Mesodermal cell (in vitro differentiated cells): ENCODE results near the gene ATXN1.
"Not testable (repeated sequence)": the region's sequence is repeated elsewhere in the genome, so short reads cannot be mapped to it uniquely, and the experiment has no call there.

Source experiments
- H3K27ac ChIP-seq: 2 replicates; pipeline ENCODE4 v1.7.0; 2013; ENCODE audit warnings: mild to moderate bottlenecking, low read depth, low read length, moderate library complexity; ENCODE audit not compliant: severe bottlenecking
- H3K36me3 ChIP-seq: 2 replicates; pipeline ENCODE4 v1.7.1; 2013; ENCODE audit warnings: mild to moderate bottlenecking, low read length, moderate library complexity; ENCODE audit not compliant: control insufficient read depth, insufficient read depth
- H3K4me1 ChIP-seq: one replicate; pipeline ENCODE4 v1.7.1; 2013; ENCODE audit warnings: mild to moderate bottlenecking, low read length; ENCODE audit not compliant: insufficient read depth, control insufficient read depth, poor library complexity, severe bottlenecking
- H3K4me3 ChIP-seq: 2 replicates; pipeline ENCODE4 v1.7.0; 2013; ENCODE audit warnings: low read length, control low read depth, mild to moderate bottlenecking; ENCODE audit not compliant: insufficient read depth, poor library complexity, severe bottlenecking; ENCODE audit errors: extremely low read depth
- H3K9me3 ChIP-seq: 2 replicates; pipeline ENCODE4 v1.7.1; 2013; ENCODE audit warnings: mild to moderate bottlenecking, low read length, moderate library complexity; ENCODE audit not compliant: control insufficient read depth
- WGBS, 2 experiments: methylation state at CpG; one replicate each; pipeline ENCODE4 v1.1.5; 2013; ENCODE audit warnings: missing lambda C conversion rate in 2 of 2; ENCODE audit not compliant: insufficient coverage in 2 of 2; 5-methylcytosine and 5-hydroxymethylcytosine counted together

The ATXN1 gene

DNA sequence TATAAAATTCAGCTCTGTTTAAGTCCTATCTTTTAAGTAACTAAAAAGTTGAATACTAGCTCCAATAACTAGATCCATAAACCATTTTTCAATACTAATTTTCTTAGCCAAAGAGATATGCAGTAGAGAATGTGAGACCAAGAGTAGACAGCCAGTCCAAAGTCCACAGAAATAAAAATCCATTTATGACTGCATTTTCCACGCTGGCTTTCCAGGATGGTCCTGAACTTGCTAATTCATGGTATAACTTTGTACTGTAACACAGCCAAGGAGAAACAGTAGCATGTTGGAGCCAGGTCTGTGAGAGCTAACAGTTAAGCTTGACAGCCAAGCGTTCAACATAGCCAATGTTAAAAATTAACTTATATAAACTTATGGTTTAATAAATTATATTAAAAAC lies 366.6 kb downstream of the ATXN1 start:
- Histone ChIP-seq H3K4me1 (no peaks in the 10 kb centered on the region), H3K4me3 (no peak overlapping the region), H3K9me3 (no peaks in the 10 kb centered on the region), H3K27ac (no peak overlapping the region), H3K36me3 (no peaks in the 10 kb centered on the region)
- WGBS, 2 experiments: 78 to 100% methylated on average over 1 of the region's 2 CpGs

DNA sequence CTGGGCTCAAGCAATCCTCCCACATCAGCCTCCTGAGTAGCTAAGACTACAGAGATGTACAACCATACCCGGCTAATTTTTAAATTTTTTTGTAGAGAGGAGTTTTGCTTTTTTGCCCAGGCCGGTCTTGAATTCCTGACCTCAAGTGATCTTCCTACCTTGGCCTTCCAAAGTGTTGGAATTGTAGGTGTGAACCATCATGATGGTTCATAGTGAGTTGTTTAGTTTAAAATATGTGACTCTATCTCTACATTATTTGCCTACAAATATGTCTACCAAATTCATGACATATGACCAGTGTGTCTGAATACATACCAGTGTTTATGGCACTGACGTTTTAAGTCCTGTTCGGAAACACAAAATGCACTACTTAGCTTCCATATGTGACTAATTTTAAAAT lies 367.9 kb downstream of the ATXN1 start:
- H3K27ac ChIP-seq: no peak overlapping the region
- H3K36me3 ChIP-seq: no peaks in the 10 kb centered on the region
- H3K4me1 ChIP-seq: no peaks in the 10 kb centered on the region
- H3K9me3 ChIP-seq: no peaks in the 10 kb centered on the region
- WGBS, 2 experiments: 78% methylated on average over 2 of the region's 4 CpGs; no CpG with 5 or more reads in 1 of the 2 experiments
- no peak overlapping the region for H3K4me3 ChIP-seq

GRCh38 chr6:16392010-16392409 lies 369.2 kb downstream of the ATXN1 start:
- Histone ChIP-seq H3K4me3 (no peak overlapping the region), H3K9me3 (no peaks in the 10 kb centered on the region), H3K36me3 (no peaks in the 10 kb centered on the region), H3K4me1 (no peaks in the 10 kb centered on the region), H3K27ac (no peak overlapping the region)
- 88 to 100% methylated on average over 1 of the region's 1 CpG for WGBS, 2 experiments

DNA sequence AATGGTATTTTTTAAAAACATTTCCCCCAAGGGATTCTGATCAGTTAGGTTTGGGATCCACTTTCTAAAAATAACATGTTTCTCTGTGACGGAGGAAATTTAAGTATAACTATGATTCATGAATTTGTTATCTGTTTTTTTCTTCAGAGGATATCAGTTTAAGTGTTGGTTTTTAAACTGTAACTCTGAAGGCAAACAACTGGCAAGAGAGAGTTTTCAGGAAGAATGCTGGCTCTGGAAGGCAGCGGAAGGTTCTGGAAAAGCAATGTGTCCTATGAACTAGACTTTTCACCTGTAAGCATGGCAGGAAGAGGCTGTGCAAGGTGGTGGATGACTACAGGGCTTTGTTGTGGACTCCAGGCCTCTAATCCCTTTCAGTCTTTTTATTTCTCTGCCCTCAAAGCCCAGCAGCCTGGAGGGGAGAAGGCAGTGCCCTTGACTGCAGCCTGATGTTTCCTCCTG lies 369.8 kb downstream of the ATXN1 start:
- Histone ChIP-seq H3K4me1 (no peaks in the 10 kb centered on the region), H3K9me3 (no peaks in the 10 kb centered on the region), H3K27ac (no peak overlapping the region), H3K36me3 (no peaks in the 10 kb centered on the region), H3K4me3 (no peak overlapping the region)
- WGBS, 2 experiments: 0 to 62% methylated on average over 1 to 2 of the region's 2 CpGs

DNA sequence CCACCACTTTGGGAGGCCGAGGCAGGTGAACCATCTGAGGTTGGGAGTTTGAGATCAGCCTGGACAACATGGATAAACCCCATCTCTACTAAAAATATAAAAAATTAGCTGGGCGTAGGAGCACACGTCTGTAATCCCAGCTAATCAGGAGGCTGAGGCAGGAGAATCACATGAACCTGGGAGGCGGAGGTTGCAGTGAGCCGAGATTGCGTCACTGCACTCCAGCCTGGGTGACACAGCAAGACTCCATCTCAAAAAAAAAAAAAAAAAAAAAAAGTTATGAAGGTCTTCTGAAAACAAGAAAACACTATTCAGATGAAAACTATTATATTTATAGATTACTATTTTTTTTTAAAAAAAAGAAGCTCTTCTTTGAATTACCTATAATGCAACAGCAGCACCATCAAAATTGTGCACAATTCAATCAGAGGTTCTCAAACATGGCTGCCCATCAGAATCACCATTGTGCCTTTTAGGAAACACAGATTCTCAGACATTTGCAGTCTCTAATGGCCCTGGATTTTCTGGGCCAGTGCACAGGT lies 370.3 kb downstream of the ATXN1 start:
- H3K4me3 ChIP-seq: not testable (repeated sequence)
- WGBS, 2 experiments: 100% methylated on average over 1 to 4 of the region's 6 CpGs

GRCh38 chr6:16389642-16390041 lies 371.6 kb downstream of the ATXN1 start:
- H3K36me3 ChIP-seq: peaks cover 3% of the 10 kb centered on the region
- WGBS, 2 experiments: 85 to 92% methylated on average over 2 of the region's 2 CpGs
- no peak overlapping the region for H3K27ac ChIP-seq
- H3K4me3 ChIP-seq: no peak overlapping the region
- no peaks in the 10 kb centered on the region for H3K9me3 ChIP-seq
- H3K4me1 ChIP-seq: no peaks in the 10 kb centered on the region

More for the DNA sequence above, 370.3 kb downstream of the ATXN1 start:
- not testable (repeated sequence) for H3K27ac ChIP-seq, H3K36me3 ChIP-seq, H3K4me1 ChIP-seq, H3K9me3 ChIP-seq

- Histone ChIP-seq H3K4me3 (no peak overlapping the region), H3K27ac (no peak overlapping the region), H3K36me3 (peaks cover 6% of the 10 kb centered on the region), H3K4me1 (no peaks in the 10 kb centered on the region), H3K9me3 (no peaks in the 10 kb centered on the region)
- WGBS, 2 experiments: 86 to 100% methylated on average over 1 of the region's 1 CpG
These were observed 372.8 kb downstream of the ATXN1 start for GRCh38 chr6:16388488-16388887.

GRCh38 chr6:16386057-16386456 lies 375.2 kb downstream of the ATXN1 start:
- Histone ChIP-seq H3K36me3 (peaks cover 7% of the 10 kb centered on the region), H3K27ac (no peak overlapping the region), H3K4me1 (no peaks in the 10 kb centered on the region), H3K9me3 (no peaks in the 10 kb centered on the region), H3K4me3 (no peak overlapping the region)
- 75 to 100% methylated on average over 3 to 4 of the region's 5 CpGs for WGBS, 2 experiments

GRCh38 chr6:16383607-16384206 lies 377.6 kb downstream of the ATXN1 start:
- 90 to 95% methylated on average over 3 to 4 of the region's 5 CpGs for WGBS, 2 experiments
- Histone ChIP-seq H3K27ac (no peak overlapping the region), H3K36me3 (peaks cover 7% of the 10 kb centered on the region), H3K9me3 (no peaks in the 10 kb centered on the region), H3K4me1 (no peaks in the 10 kb centered on the region), H3K4me3 (no peak overlapping the region)

DNA sequence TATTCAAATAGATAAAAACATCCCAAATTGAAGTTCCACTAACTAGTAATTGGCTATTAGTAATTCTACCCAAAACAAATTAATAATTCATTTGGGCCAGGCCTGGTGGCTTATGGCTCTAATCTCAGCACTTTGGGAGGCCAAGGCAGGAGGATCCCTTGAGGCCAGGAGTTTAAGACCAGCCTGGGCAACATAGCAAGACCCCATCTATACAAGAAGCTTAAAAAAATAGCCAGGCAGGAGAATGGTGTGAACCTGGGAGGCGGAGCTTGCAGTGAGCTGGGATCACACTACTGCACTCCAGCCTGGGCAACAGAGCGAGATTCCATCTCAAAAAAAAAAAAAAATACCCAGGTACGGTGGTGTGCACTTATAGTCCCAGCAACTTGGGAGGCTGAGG lies 379.3 kb downstream of the ATXN1 start:
- H3K4me3 ChIP-seq, H3K36me3 ChIP-seq, H3K27ac ChIP-seq, H3K4me1 ChIP-seq, H3K9me3 ChIP-seq: not testable (repeated sequence)
- WGBS, 2 experiments: 83% methylated on average over 1 of the region's 3 CpGs; no CpG with 5 or more reads in 1 of the 2 experiments

GRCh38 chr6:16380220-16380809 lies 380.9 kb downstream of the ATXN1 start:
- Histone ChIP-seq H3K4me3 (no peak overlapping the region), H3K4me1 (no peaks in the 10 kb centered on the region), H3K9me3 (no peaks in the 10 kb centered on the region), H3K27ac (no peak overlapping the region), H3K36me3 (peaks cover 4% of the 10 kb centered on the region)
- WGBS, 2 experiments: 92 to 94% methylated on average over 3 to 5 of the region's 5 CpGs
